Hepatocyte (in vitro differentiated cells): ENCODE measurements around the gene PAX4. TPM values are rescaled to one million over a fixed set of nuclear protein-coding genes. Genes with fewer than 3 reads are reported as not detected.

ENCODE experiments used
- DNase-seq: peaks from one replicate; pipeline ENCODE4 v3.0.0-alpha.2; 2016; ENCODE audit warnings: low spot score
- H2AFZ ChIP-seq: fragments of 200-600 bp; sonication (generic); 2 replicates; pipeline ENCODE4 v1.6.0; 2016; ENCODE audit warnings: antibody characterized with exemption, mild to moderate bottlenecking
- H3K27ac ChIP-seq: fragments of 200-600 bp; sonication (generic); 2 replicates; pipeline ENCODE4 v1.5.1; 2016; ENCODE audit warnings: mild to moderate bottlenecking
- H3K27me3 ChIP-seq: fragments of 200-600 bp; sonication (generic); 2 replicates; pipeline ENCODE4 v1.6.1; 2016
- H3K36me3 ChIP-seq: fragments of 200-600 bp; sonication (generic); replicated peaks from 2 replicates; pipeline ENCODE4 v1.5.1; 2016; ENCODE audit warnings: low read depth; ENCODE audit not compliant: insufficient read depth
- H3K4me1 ChIP-seq: fragments of 200-600 bp; sonication (generic); 2 replicates; pipeline ENCODE4 v1.5.1; 2016; ENCODE audit warnings: mild to moderate bottlenecking, moderate library complexity; ENCODE audit not compliant: insufficient read depth
- H3K4me2 ChIP-seq: fragments of 200-600 bp; sonication (generic); 2 replicates; pipeline ENCODE4 v1.6.0; 2016
- H3K4me3 ChIP-seq: fragments of 200-600 bp; sonication (generic); 2 replicates; pipeline ENCODE4 v1.5.1; 2016; ENCODE audit warnings: mild to moderate bottlenecking
- H3K79me2 ChIP-seq: fragments of 200-600 bp; sonication (generic); 2 replicates; pipeline ENCODE4 v1.6.0; 2017; ENCODE audit warnings: mild to moderate bottlenecking
- H3K9me2 ChIP-seq: fragments of 200-600 bp; sonication (generic); replicated peaks from 2 replicates; pipeline ENCODE4 v1.6.0; 2017; ENCODE audit warnings: mild to moderate bottlenecking; ENCODE audit not compliant: insufficient read depth
- H3K9me3 ChIP-seq: fragments of 200-600 bp; sonication (generic); 2 replicates; pipeline ENCODE4 v1.5.1; 2016; ENCODE audit warnings: low read depth, mild to moderate bottlenecking
- H4K20me1 ChIP-seq: fragments of 200-600 bp; sonication (generic); 2 replicates; pipeline ENCODE4 v1.6.0; 2016; ENCODE audit warnings: mild to moderate bottlenecking; ENCODE audit not compliant: insufficient read depth, poor library complexity, severe bottlenecking
- EZH2 ChIP-seq: fragments of 200-600 bp; sonication (generic); IDR thresholded peaks from 2 replicates; pipeline ENCODE4 v1.6.1; 2016; ENCODE audit warnings: antibody characterized with exemption, mild to moderate bottlenecking, borderline replicate concordance
- EZH2phosphoT487 ChIP-seq: fragments of 200-600 bp; sonication (generic); IDR thresholded peaks from one replicate; pipeline ENCODE4 v1.6.1; 2018; ENCODE audit warnings: antibody characterized with exemption, mild to moderate bottlenecking, low read depth, moderate library complexity; ENCODE audit not compliant: unreplicated experiment, severe bottlenecking
- WGBS: methylation state at CpG from one replicate; pipeline ENCODE4 v1.1.6; 2016; ENCODE audit warnings: low lambda C conversion rate; ENCODE audit errors: missing lambda C conversion rate; 5-methylcytosine and 5-hydroxymethylcytosine counted together
- polyA plus RNA-seq: library from polyadenylated mRNA; unstranded; fragments of >200 nt; fragmentation: Nextera tagmentation; extraction: Ambion mirVana; gene quantifications from 2 replicates; pipeline ENCODE4 v1.2.1, GENCODE V29; 2016
- total RNA-seq: library from RNA; depleted of rRNA; stranded (reverse); fragments of >200 nt; gene quantifications from 2 replicates; pipeline ENCODE4 v1.2.3, GENCODE V29; 2014
- TF ChIP-seq, protein P1 (sequence below): fragments of 200-600 bp; sonication (generic); IDR thresholded peaks from 2 replicates; pipeline ENCODE4 v1.5.1; 2016; ENCODE audit warnings: antibody characterized with exemption, mild to moderate bottlenecking; ENCODE audit not compliant: poor library complexity

The PAX4 gene
- total and polyA plus RNA-seq, 2 experiments from 2014 or later = 0.30 to 0.65 TPM

GRCh38 chr7:127665922-127666321, 48.0 kb upstream of the PAX4 start:
- no peak for DNase-seq
- Histone ChIP-seq H3K4me3 (no peak overlapping the region), H3K27ac (no peak overlapping the region), H3K36me3 (no peaks in the 10 kb centered on the region), H3K4me1 (peaks cover 7% of the 10 kb centered on the region), H3K9me2 (no peaks in the 10 kb centered on the region), H3K9me3 (no peaks in the 10 kb centered on the region), H4K20me1 (peaks cover 80% of the 10 kb centered on the region), H3K4me2 (no peak overlapping the region), H3K27me3 (no peaks in the 10 kb centered on the region), H2AFZ (no peak overlapping the region), H3K79me2 (peaks cover 100% of the 10 kb centered on the region)
- TF ChIP-seq EZH2phosphoT487 (no peak), EZH2 (no peak)
- TF ChIP-seq, protein P1, sequence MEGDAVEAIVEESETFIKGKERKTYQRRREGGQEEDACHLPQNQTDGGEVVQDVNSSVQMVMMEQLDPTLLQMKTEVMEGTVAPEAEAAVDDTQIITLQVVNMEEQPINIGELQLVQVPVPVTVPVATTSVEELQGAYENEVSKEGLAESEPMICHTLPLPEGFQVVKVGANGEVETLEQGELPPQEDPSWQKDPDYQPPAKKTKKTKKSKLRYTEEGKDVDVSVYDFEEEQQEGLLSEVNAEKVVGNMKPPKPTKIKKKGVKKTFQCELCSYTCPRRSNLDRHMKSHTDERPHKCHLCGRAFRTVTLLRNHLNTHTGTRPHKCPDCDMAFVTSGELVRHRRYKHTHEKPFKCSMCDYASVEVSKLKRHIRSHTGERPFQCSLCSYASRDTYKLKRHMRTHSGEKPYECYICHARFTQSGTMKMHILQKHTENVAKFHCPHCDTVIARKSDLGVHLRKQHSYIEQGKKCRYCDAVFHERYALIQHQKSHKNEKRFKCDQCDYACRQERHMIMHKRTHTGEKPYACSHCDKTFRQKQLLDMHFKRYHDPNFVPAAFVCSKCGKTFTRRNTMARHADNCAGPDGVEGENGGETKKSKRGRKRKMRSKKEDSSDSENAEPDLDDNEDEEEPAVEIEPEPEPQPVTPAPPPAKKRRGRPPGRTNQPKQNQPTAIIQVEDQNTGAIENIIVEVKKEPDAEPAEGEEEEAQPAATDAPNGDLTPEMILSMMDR = no peak
- 69% methylated on average over 7 of the region's 7 CpGs for WGBS

DNA sequence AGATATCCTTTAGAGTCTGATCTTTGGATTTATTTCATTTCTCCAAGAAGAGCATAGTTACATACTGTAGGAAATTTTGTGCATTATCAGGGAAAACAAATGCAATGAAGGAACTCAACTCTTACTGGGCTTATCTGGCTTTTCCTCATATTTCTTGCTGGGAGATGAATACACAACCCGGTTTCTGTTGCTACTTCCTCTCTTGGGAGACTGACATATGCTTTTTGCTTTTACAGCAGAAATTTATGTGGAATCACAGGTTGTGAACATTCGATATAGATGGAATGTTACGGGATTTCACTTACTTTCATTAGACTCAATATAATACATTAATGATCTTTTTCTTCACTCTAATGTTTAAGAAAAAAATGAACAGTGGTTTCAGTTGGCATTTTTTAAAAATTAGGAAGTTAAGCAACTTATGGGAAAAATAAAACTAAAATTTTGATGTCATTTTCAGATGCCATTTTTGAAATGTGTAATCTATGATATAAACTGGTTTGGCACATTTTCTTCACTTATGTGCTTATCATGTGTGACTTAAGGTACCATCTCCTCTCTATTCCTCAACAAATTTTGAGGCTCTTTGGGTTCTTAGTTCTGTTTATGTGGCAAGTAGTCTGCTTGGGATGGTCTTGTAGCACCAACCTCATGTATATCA, 41.2 kb upstream of the PAX4 start:
- H3K4me1 ChIP-seq = peaks cover 18% of the 10 kb centered on the region
- WGBS = 94% methylated on average over 3 of the region's 3 CpGs

DNA sequence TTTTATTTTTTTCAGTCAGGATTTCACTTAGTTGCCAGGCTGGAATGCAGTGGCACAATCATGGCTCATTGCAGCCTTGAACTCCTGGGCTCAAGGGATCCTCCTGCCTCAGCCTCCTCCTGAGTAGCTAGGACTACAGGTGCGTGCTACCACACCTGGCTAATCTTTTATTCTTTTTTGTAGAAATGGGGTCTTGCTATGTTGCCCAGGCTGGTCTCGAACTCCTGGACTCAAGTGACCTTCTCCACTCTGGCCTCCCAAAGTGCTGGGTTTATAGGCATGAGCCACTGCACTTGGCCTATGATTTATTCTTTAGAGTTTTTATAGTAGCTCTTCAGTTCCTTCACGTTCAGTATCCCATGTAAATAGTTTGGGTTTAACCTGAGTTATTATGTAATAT, 39.6 kb upstream of the PAX4 start:
- DNase-seq = no peak
- H3K9me2 ChIP-seq = no peaks in the 10 kb centered on the region
- no peak overlapping the region for H3K4me2 ChIP-seq
- H3K4me1 ChIP-seq = peaks cover 30% of the 10 kb centered on the region
- no peak overlapping the region for H3K27ac ChIP-seq
- H3K4me3 ChIP-seq = no peak overlapping the region
- H3K79me2 ChIP-seq = peaks cover 100% of the 10 kb centered on the region
- peaks cover 94% of the 10 kb centered on the region for H4K20me1 ChIP-seq
- TF ChIP-seq EZH2phosphoT487 = no peak
- no peak for TF ChIP-seq EZH2
- TF ChIP-seq, protein P1 = no peak
- no peaks in the 10 kb centered on the region for H3K9me3 ChIP-seq
- H2AFZ ChIP-seq = no peak overlapping the region
- H3K27me3 ChIP-seq = no peaks in the 10 kb centered on the region
- WGBS = 93% methylated on average over 3 of the region's 3 CpGs
- H3K36me3 ChIP-seq = peaks cover 3% of the 10 kb centered on the region

More for the DNA sequence above, 41.2 kb upstream of the PAX4 start:
- H3K9me3 ChIP-seq = no peaks in the 10 kb centered on the region
- H3K27me3 ChIP-seq = no peaks in the 10 kb centered on the region
- no peak overlapping the region for H3K27ac ChIP-seq
- H3K4me3 ChIP-seq = no peak overlapping the region
- H3K9me2 ChIP-seq = no peaks in the 10 kb centered on the region
- H3K4me2 ChIP-seq = no peak overlapping the region
- H3K79me2 ChIP-seq = peaks cover 100% of the 10 kb centered on the region
- peaks cover 99% of the 10 kb centered on the region for H4K20me1 ChIP-seq
- no peak for DNase-seq
- H3K36me3 ChIP-seq = peaks cover 3% of the 10 kb centered on the region
- TF ChIP-seq EZH2phosphoT487 (no peak), EZH2 (no peak)
- TF ChIP-seq, protein P1 = no peak
- H2AFZ ChIP-seq = no peak overlapping the region
